GM23338 (cell line): Measurements from ENCODE around the gene FYB2. TPM values are rescaled to one million over a fixed set of nuclear protein-coding genes. Genes with fewer than 3 reads are reported as not detected.

ENCODE experiments used
- ATAC-seq: fragments of 200-7000 bp; cut with Tn5 transposase; 3 replicates; pipeline ENCODE4 v1.9.1; 2020
- DNase-seq: peaks from one replicate; pipeline ENCODE4 v3.0.0-alpha.2; 2015; ENCODE audit warnings: low spot score
- H2AFZ ChIP-seq: fragments of 200-600 bp; sonication (generic); 2 replicates; pipeline ENCODE4 v1.8.0; 2016; ENCODE audit warnings: antibody characterized with exemption, mild to moderate bottlenecking, moderate library complexity
- H3F3A ChIP-seq: fragments of 200-600 bp; sonication (generic); replicated peaks from 2 replicates; pipeline ENCODE4 v1.8.0; 2017; ENCODE audit warnings: antibody characterized with exemption, mixed run types, low read depth
- H3K27ac ChIP-seq: fragments of 200-600 bp; sonication (generic); 2 replicates; pipeline ENCODE4 v1.6.1; 2016; ENCODE audit warnings: low read depth
- H3K27me3 ChIP-seq: fragments of 200-600 bp; sonication (generic); 2 replicates; pipeline ENCODE4 v1.8.0; 2016; ENCODE audit warnings: mild to moderate bottlenecking, mixed run types, moderate library complexity; ENCODE audit not compliant: insufficient read depth
- H3K36me3 ChIP-seq: fragments of 200-600 bp; sonication (generic); 2 replicates; pipeline ENCODE4 v1.8.0; 2016; ENCODE audit warnings: mild to moderate bottlenecking; ENCODE audit not compliant: insufficient read depth
- H3K4me1 ChIP-seq: fragments of 200-600 bp; sonication (generic); 2 replicates; pipeline ENCODE4 v1.8.0; 2016; ENCODE audit warnings: mild to moderate bottlenecking, moderate library complexity; ENCODE audit not compliant: insufficient read depth
- H3K4me2 ChIP-seq: fragments of 200-600 bp; sonication (generic); 2 replicates; pipeline ENCODE4 v1.7.1; 2017; ENCODE audit warnings: mixed run types
- H3K4me3 ChIP-seq: fragments of 200-600 bp; sonication (generic); 2 replicates; pipeline ENCODE4 v1.6.1; 2016; ENCODE audit warnings: mixed run types
- H3K79me2 ChIP-seq: fragments of 200-600 bp; sonication (generic); replicated peaks from 2 replicates; pipeline ENCODE4 v1.8.0; 2017; ENCODE audit warnings: mild to moderate bottlenecking; ENCODE audit not compliant: insufficient read depth
- H3K9me2 ChIP-seq: fragments of 200-600 bp; sonication (generic); 2 replicates; pipeline ENCODE4 v1.8.0; 2017; ENCODE audit not compliant: insufficient read depth
- H4K20me1 ChIP-seq: fragments of 200-600 bp; sonication (generic); replicated peaks from 2 replicates; pipeline ENCODE4 v1.8.0; 2017; ENCODE audit warnings: mild to moderate bottlenecking; ENCODE audit not compliant: insufficient read depth
- H3K27ac Mint-ChIP-seq: 2 replicates; pipeline ENCODE4 v1.8.0; 2020; ENCODE audit warnings: inconsistent platforms, mild to moderate bottlenecking, moderate library complexity, mixed read lengths
- H3K27me3 Mint-ChIP-seq: 3 replicates; pipeline ENCODE4 v1.8.0; 2022; ENCODE audit warnings: low read depth, mild to moderate bottlenecking, moderate library complexity, mixed read lengths, inconsistent platforms; ENCODE audit not compliant: insufficient read depth, poor library complexity
- H3K36me3 Mint-ChIP-seq: 3 replicates; pipeline ENCODE4 v1.8.0; 2021; ENCODE audit warnings: low read depth, mild to moderate bottlenecking, inconsistent platforms, moderate library complexity, mixed read lengths
- H3K4me1 Mint-ChIP-seq: 3 replicates; pipeline ENCODE4 v1.8.0; 2020; ENCODE audit warnings: mild to moderate bottlenecking, inconsistent platforms, mixed read lengths
- H3K4me3 Mint-ChIP-seq: 3 replicates; pipeline ENCODE4 v1.8.0; 2021; ENCODE audit warnings: moderate library complexity, mild to moderate bottlenecking, inconsistent platforms, mixed read lengths
- H3K9me3 Mint-ChIP-seq: 3 replicates; pipeline ENCODE4 v1.8.0; 2020; ENCODE audit warnings: moderate library complexity, mild to moderate bottlenecking, inconsistent platforms, mixed read lengths
- CREB1 ChIP-seq: fragments of 250-450 bp; sonication (Bioruptor Pico); IDR thresholded peaks from 2 replicates; pipeline ENCODE4 v1.5.0; 2020; ENCODE audit warnings: low read depth, mild to moderate bottlenecking, moderate library complexity
- CTCF ChIP-seq, 2 experiments: fragments of 200-600 bp in 1 of 2; sonication (generic) in 1 of 2; conservative IDR thresholded peaks; 2 replicates each; pipeline versions ENCODE4 v1.5.1 to v1.6.1; 2016 to 2017; ENCODE audit warnings: antibody characterized with exemption in 2 of 2, low read depth in 2 of 2, mild to moderate bottlenecking in 2 of 2, moderate library complexity in 1 of 2
- ETS1 ChIP-seq: IDR thresholded peaks from 2 replicates; pipeline ENCODE4 v1.6.1; 2016; ENCODE audit warnings: antibody characterized with exemption
- EZH2 ChIP-seq: fragments of 200-600 bp; sonication (generic); IDR thresholded peaks from one replicate; pipeline ENCODE4 v1.8.0; 2017; ENCODE audit warnings: antibody characterized with exemption, mild to moderate bottlenecking, low read depth; ENCODE audit not compliant: unreplicated experiment
- EZH2phosphoT487 ChIP-seq: fragments of 200-600 bp; sonication (generic); IDR thresholded peaks from one replicate; pipeline ENCODE4 v1.8.1; 2018; ENCODE audit warnings: antibody characterized with exemption; ENCODE audit not compliant: unreplicated experiment
- JUNB ChIP-seq: IDR thresholded peaks from one replicate; pipeline ENCODE4 v1.6.1; 2016; ENCODE audit warnings: antibody characterized with exemption; ENCODE audit not compliant: unreplicated experiment
- NANOG ChIP-seq: IDR thresholded peaks from 2 replicates; pipeline ENCODE4 v1.6.1; 2016; ENCODE audit warnings: antibody characterized with exemption, borderline replicate concordance
- POLR2AphosphoS5 ChIP-seq: IDR thresholded peaks from 2 replicates; pipeline ENCODE4 v1.6.1; 2016; ENCODE audit warnings: antibody characterized with exemption, low read depth
- REST ChIP-seq: IDR thresholded peaks from one replicate; pipeline ENCODE4 v1.6.1; 2018; ENCODE audit warnings: antibody characterized with exemption; ENCODE audit not compliant: unreplicated experiment
- STAT1 ChIP-seq: IDR thresholded peaks from one replicate; pipeline ENCODE4 v1.6.1; 2016; ENCODE audit warnings: antibody characterized with exemption; ENCODE audit not compliant: unreplicated experiment
- ZNF114 ChIP-seq: fragments of 250-450 bp; sonication (Bioruptor Pico); IDR thresholded peaks from 2 replicates; pipeline ENCODE4 v1.5.0; 2020; ENCODE audit warnings: mild to moderate bottlenecking, moderate library complexity
- ZNF331 ChIP-seq: fragments of 250-450 bp; sonication (Bioruptor Pico); IDR thresholded peaks from 2 replicates; pipeline ENCODE4 v1.5.0; 2020; ENCODE audit warnings: low read depth, mild to moderate bottlenecking, moderate library complexity
- ZNF462 ChIP-seq: fragments of 250-450 bp; sonication (Bioruptor Pico); IDR thresholded peaks from 2 replicates; pipeline ENCODE4 v1.5.0; 2020; ENCODE audit warnings: mild to moderate bottlenecking, moderate library complexity
- polyA plus RNA-seq: library from polyadenylated mRNA; unstranded; fragments of >200 nt; fragmentation: Nextera tagmentation; extraction: Ambion mirVana; gene quantifications from 2 replicates; pipeline ENCODE4 v1.2.1, GENCODE V29; 2016
- total RNA-seq: library from RNA; depleted of rRNA; stranded (reverse); fragments of >200 nt; shearing (Covaris generic); gene quantifications from 2 replicates; pipeline ENCODE4 v1.2.3, GENCODE V29; 2014

The FYB2 gene
- total and polyA plus RNA-seq, 2 experiments from 2014 or later = 0.39 TPM; not detected in 1

- H2AFZ ChIP-seq = no peak overlapping the region
- H3K9me2 ChIP-seq = no peaks in the 10 kb centered on the region
- H3K27me3 ChIP-seq = no peaks in the 10 kb centered on the region
- no peaks in the 10 kb centered on the region for H3K79me2 ChIP-seq
- TF ChIP-seq ETS1 = no peak
- no peak for TF ChIP-seq CREB1 (CRISPR knock-in tag)
- no peak for TF ChIP-seq JUNB
- no peak for TF ChIP-seq POLR2AphosphoS5
- no peak for TF ChIP-seq STAT1
- TF ChIP-seq ZNF462 (CRISPR knock-in tag) = no peak
- TF ChIP-seq REST = no peak
- TF ChIP-seq CTCF (conservative IDR thresholded peaks at IDR 0.05; ENCODE audit: low read depth in 2 of 2) = no peak
- TF ChIP-seq ZNF114 (CRISPR knock-in tag) = no peak
- no peak for TF ChIP-seq ZNF331 (CRISPR knock-in tag)
- TF ChIP-seq EZH2phosphoT487 = no peak
- TF ChIP-seq EZH2 = no peak
- no peak for TF ChIP-seq NANOG
- H3K27ac ChIP-seq = no peak overlapping the region
- H3K4me3 Mint-ChIP-seq = no peak overlapping the region
- H3K4me3 ChIP-seq = no peak overlapping the region
- no peaks in the 10 kb centered on the region for H4K20me1 ChIP-seq
- peaks cover 3% of the 10 kb centered on the region; the same call in 2 of the 3 replicates for H3K4me1 Mint-ChIP-seq
- H3K27ac Mint-ChIP-seq = peak overlapping the region; percentile 25; the same call in 1 of the 2 replicates
- no peaks in the 10 kb centered on the region for H3K4me1 ChIP-seq
- peak; percentile 90 for ATAC-seq
- no peaks in the 10 kb centered on the region for H3K36me3 ChIP-seq
- no peak overlapping the region for H3K4me2 ChIP-seq
- no peaks in the 10 kb centered on the region for H3F3A ChIP-seq
- no peaks in the 10 kb centered on the region for H3K9me3 Mint-ChIP-seq
- H3K27me3 Mint-ChIP-seq = no peaks in the 10 kb centered on the region
- no peaks in the 10 kb centered on the region for H3K36me3 Mint-ChIP-seq
- DNase-seq = peak; percentile 27
Measured at GRCh38 chr1:56688522-56689026, 130.6 kb downstream of the FYB2 start.
